ENCODE data around the gene CDK6.

The CDK6 gene

GRCh38 chr7:92715963-92716362 lies 120.4 kb downstream of the CDK6 start:
- DNase-seq (ENCODE audit: low spot score), result no peak
- no peak overlapping the region for H3K27ac Mint-ChIP-seq
- H3K27me3 Mint-ChIP-seq (ENCODE audit: low read depth), result no peaks in the 10 kb centered on the region
- H3K9me3 Mint-ChIP-seq, result no peaks in the 10 kb centered on the region
- H3K4me1 Mint-ChIP-seq (ENCODE audit: low read depth), result peaks cover 44% of the 10 kb centered on the region
- peaks cover 51% of the 10 kb centered on the region for H3K36me3 Mint-ChIP-seq (ENCODE audit: low read depth)
- H3K4me3 Mint-ChIP-seq, result no peak overlapping the region

- Mint-ChIP-seq H3K4me3 (no peak overlapping the region), H3K9me3 (no peaks in the 10 kb centered on the region), H3K27me3 (ENCODE audit: low read depth) (no peaks in the 10 kb centered on the region), H3K36me3 (ENCODE audit: low read depth) (peaks cover 53% of the 10 kb centered on the region), H3K4me1 (ENCODE audit: low read depth) (peaks cover 41% of the 10 kb centered on the region), H3K27ac (no peak overlapping the region)
- DNase-seq (ENCODE audit: low spot score), result no peak
Observed at GRCh38 chr7:92714767-92715166, 121.6 kb downstream of the CDK6 start.

- Mint-ChIP-seq H3K27me3 (ENCODE audit: low read depth) (no peaks in the 10 kb centered on the region), H3K27ac (no peak overlapping the region), H3K4me1 (ENCODE audit: low read depth) (peaks cover 38% of the 10 kb centered on the region), H3K4me3 (no peak overlapping the region), H3K9me3 (no peaks in the 10 kb centered on the region), H3K36me3 (ENCODE audit: low read depth) (peaks cover 50% of the 10 kb centered on the region)
- DNase-seq (ENCODE audit: low spot score), result no peak
Observed at GRCh38 chr7:92714280-92714679, 122.1 kb downstream of the CDK6 start.

GRCh38 chr7:92709912-92710311 lies 126.5 kb downstream of the CDK6 start:
- no peaks in the 10 kb centered on the region for H3K9me3 Mint-ChIP-seq
- H3K27ac Mint-ChIP-seq, result no peak overlapping the region
- H3K4me3 Mint-ChIP-seq, result no peak overlapping the region
- DNase-seq (ENCODE audit: low spot score), result no peak
- H3K36me3 Mint-ChIP-seq (ENCODE audit: low read depth), result peaks cover 42% of the 10 kb centered on the region
- H3K4me1 Mint-ChIP-seq (ENCODE audit: low read depth), result peaks cover 26% of the 10 kb centered on the region
- H3K27me3 Mint-ChIP-seq (ENCODE audit: low read depth), result no peaks in the 10 kb centered on the region

- peaks cover 25% of the 10 kb centered on the region for H3K4me1 Mint-ChIP-seq (ENCODE audit: low read depth)
Observed at GRCh38 chr7:92709150-92709549, 127.2 kb downstream of the CDK6 start.

GRCh38 chr7:92708111-92709042 lies 128.0 kb downstream of the CDK6 start:
- H3K4me1 Mint-ChIP-seq (ENCODE audit: low read depth), result peaks cover 21% of the 10 kb centered on the region
- no peak overlapping the region for H3K4me3 Mint-ChIP-seq
- H3K27ac Mint-ChIP-seq, result no peak overlapping the region
- DNase-seq (ENCODE audit: low spot score), result no peak
- no peaks in the 10 kb centered on the region for H3K27me3 Mint-ChIP-seq (ENCODE audit: low read depth)
- no peaks in the 10 kb centered on the region for H3K9me3 Mint-ChIP-seq
- peaks cover 41% of the 10 kb centered on the region for H3K36me3 Mint-ChIP-seq (ENCODE audit: low read depth)

More at GRCh38 chr7:92709150-92709549, 127.2 kb downstream of the CDK6 start:
- H3K27ac Mint-ChIP-seq, result no peak overlapping the region
- H3K36me3 Mint-ChIP-seq (ENCODE audit: low read depth), result peaks cover 42% of the 10 kb centered on the region
- no peak overlapping the region for H3K4me3 Mint-ChIP-seq
- no peaks in the 10 kb centered on the region for H3K27me3 Mint-ChIP-seq (ENCODE audit: low read depth)
- no peak for DNase-seq (ENCODE audit: low spot score)
- H3K9me3 Mint-ChIP-seq, result no peaks in the 10 kb centered on the region

- H3K4me1 Mint-ChIP-seq (ENCODE audit: low read depth), result peaks cover 21% of the 10 kb centered on the region
- H3K27me3 Mint-ChIP-seq (ENCODE audit: low read depth), result no peaks in the 10 kb centered on the region
- H3K4me3 Mint-ChIP-seq, result no peak overlapping the region
- H3K9me3 Mint-ChIP-seq, result no peaks in the 10 kb centered on the region
- DNase-seq (ENCODE audit: low spot score), result no peak
- peaks cover 46% of the 10 kb centered on the region for H3K36me3 Mint-ChIP-seq (ENCODE audit: low read depth)
- H3K27ac Mint-ChIP-seq, result no peak overlapping the region
Observed at GRCh38 chr7:92707435-92707834, 128.9 kb downstream of the CDK6 start.

GRCh38 chr7:92706563-92706962 lies 129.8 kb downstream of the CDK6 start:
- Mint-ChIP-seq H3K4me3 (no peak overlapping the region), H3K27me3 (ENCODE audit: low read depth) (no peaks in the 10 kb centered on the region), H3K9me3 (no peaks in the 10 kb centered on the region), H3K36me3 (ENCODE audit: low read depth) (peaks cover 49% of the 10 kb centered on the region), H3K4me1 (ENCODE audit: low read depth) (peaks cover 21% of the 10 kb centered on the region), H3K27ac (no peak overlapping the region)
- no peak for DNase-seq (ENCODE audit: low spot score)

- no peak overlapping the region for H3K4me3 Mint-ChIP-seq
- H3K27ac Mint-ChIP-seq, result no peak overlapping the region
- H3K27me3 Mint-ChIP-seq (ENCODE audit: low read depth), result no peaks in the 10 kb centered on the region
Observed at GRCh38 chr7:92705831-92706230, 130.5 kb downstream of the CDK6 start.

GRCh38 chr7:92704858-92705257 lies 131.5 kb downstream of the CDK6 start:
- Mint-ChIP-seq H3K4me1 (ENCODE audit: low read depth) (peaks cover 21% of the 10 kb centered on the region), H3K36me3 (ENCODE audit: low read depth) (peaks cover 44% of the 10 kb centered on the region), H3K27ac (no peak overlapping the region)

More at GRCh38 chr7:92705831-92706230, 130.5 kb downstream of the CDK6 start:
- peaks cover 49% of the 10 kb centered on the region for H3K36me3 Mint-ChIP-seq (ENCODE audit: low read depth)
- DNase-seq (ENCODE audit: low spot score), result no peak
- peaks cover 23% of the 10 kb centered on the region for H3K4me1 Mint-ChIP-seq (ENCODE audit: low read depth)
- no peaks in the 10 kb centered on the region for H3K9me3 Mint-ChIP-seq

GRCh38 chr7:92702535-92702934 lies 133.8 kb downstream of the CDK6 start:
- DNase-seq (ENCODE audit: low spot score), result no peak
- peaks cover 40% of the 10 kb centered on the region for H3K36me3 Mint-ChIP-seq (ENCODE audit: low read depth)
- no peak overlapping the region for H3K4me3 Mint-ChIP-seq
- no peaks in the 10 kb centered on the region for H3K27me3 Mint-ChIP-seq (ENCODE audit: low read depth)
- H3K9me3 Mint-ChIP-seq, result no peaks in the 10 kb centered on the region
- no peak overlapping the region for H3K27ac Mint-ChIP-seq
- peaks cover 8% of the 10 kb centered on the region for H3K4me1 Mint-ChIP-seq (ENCODE audit: low read depth)

More at GRCh38 chr7:92704858-92705257, 131.5 kb downstream of the CDK6 start:
- Mint-ChIP-seq H3K4me3 (no peak overlapping the region), H3K9me3 (no peaks in the 10 kb centered on the region), H3K27me3 (ENCODE audit: low read depth) (no peaks in the 10 kb centered on the region)
- DNase-seq (ENCODE audit: low spot score), result no peak

- no peaks in the 10 kb centered on the region for H3K9me3 Mint-ChIP-seq
- H3K4me1 Mint-ChIP-seq (ENCODE audit: low read depth), result peaks cover 22% of the 10 kb centered on the region
- H3K27ac Mint-ChIP-seq, result no peak overlapping the region
- no peak for DNase-seq (ENCODE audit: low spot score)
- no peaks in the 10 kb centered on the region for H3K27me3 Mint-ChIP-seq (ENCODE audit: low read depth)
- H3K36me3 Mint-ChIP-seq (ENCODE audit: low read depth), result peaks cover 35% of the 10 kb centered on the region
- H3K4me3 Mint-ChIP-seq, result no peak overlapping the region
Observed at GRCh38 chr7:92699966-92700514, 136.3 kb downstream of the CDK6 start.

- no peaks in the 10 kb centered on the region for H3K27me3 Mint-ChIP-seq (ENCODE audit: low read depth)
Observed at GRCh38 chr7:92699560-92699959, 136.8 kb downstream of the CDK6 start.

GRCh38 chr7:92698237-92698841 lies 138.0 kb downstream of the CDK6 start:
- DNase-seq (ENCODE audit: low spot score), result no peak
- peaks cover 23% of the 10 kb centered on the region for H3K4me1 Mint-ChIP-seq (ENCODE audit: low read depth)
- no peak overlapping the region for H3K27ac Mint-ChIP-seq
- H3K36me3 Mint-ChIP-seq (ENCODE audit: low read depth), result peaks cover 37% of the 10 kb centered on the region
- H3K4me3 Mint-ChIP-seq, result no peak overlapping the region
- peaks cover 6% of the 10 kb centered on the region for H3K9me3 Mint-ChIP-seq
- H3K27me3 Mint-ChIP-seq (ENCODE audit: low read depth), result no peaks in the 10 kb centered on the region

More at GRCh38 chr7:92699560-92699959, 136.8 kb downstream of the CDK6 start:
- no peak for DNase-seq (ENCODE audit: low spot score)
- H3K36me3 Mint-ChIP-seq (ENCODE audit: low read depth), result peaks cover 34% of the 10 kb centered on the region
- no peak overlapping the region for H3K4me3 Mint-ChIP-seq
- no peaks in the 10 kb centered on the region for H3K9me3 Mint-ChIP-seq
- no peak overlapping the region for H3K27ac Mint-ChIP-seq
- peaks cover 22% of the 10 kb centered on the region for H3K4me1 Mint-ChIP-seq (ENCODE audit: low read depth)
